ENCODE results near the gene ALDH4A1.
A peak's percentile ranks its signal among the peaks of the same experiment; 100 is the strongest.
"Not testable (repeated sequence)": the region's sequence is repeated elsewhere in the genome, so short reads cannot be mapped to it uniquely, and the experiment has no call there.

The ALDH4A1 gene

GRCh38 chr1:18901147-18901951, 1.0 kb downstream of the ALDH4A1 start:
- DNase-seq (ENCODE audit: low read depth in 2 of 2): no peak

- no peak for DNase-seq (ENCODE audit: low read depth in 2 of 2)
Observed at GRCh38 chr1:18900303-18900841, 2.0 kb downstream of the ALDH4A1 start.

- DNase-seq (ENCODE audit: low read depth in 2 of 2): no peak
Observed at GRCh38 chr1:18899363-18900049, 2.8 kb downstream of the ALDH4A1 start.

GRCh38 chr1:18898567-18898966, 3.8 kb downstream of the ALDH4A1 start:
- DNase-seq (ENCODE audit: low read depth in 2 of 2): no peak

- DNase-seq (ENCODE audit: low read depth in 2 of 2): no peak
Observed at GRCh38 chr1:18895317-18895716, 7.0 kb downstream of the ALDH4A1 start.

- DNase-seq (ENCODE audit: low read depth in 2 of 2): no peak
Observed at GRCh38 chr1:18893120-18893519, 9.2 kb downstream of the ALDH4A1 start.

GRCh38 chr1:18891858-18892257, 10.5 kb downstream of the ALDH4A1 start:
- DNase-seq (ENCODE audit: low read depth in 2 of 2): not testable (repeated sequence)

GRCh38 chr1:18891426-18891780, 11.0 kb downstream of the ALDH4A1 start:
- DNase-seq (ENCODE audit: low read depth in 2 of 2): no peak

GRCh38 chr1:18890706-18891425, 11.5 kb downstream of the ALDH4A1 start:
- no peak for DNase-seq (ENCODE audit: low read depth in 2 of 2)

GRCh38 chr1:18886003-18886335, 16.4 kb downstream of the ALDH4A1 start:
- no peak for DNase-seq (ENCODE audit: low read depth in 2 of 2)

GRCh38 chr1:18885311-18886002, 16.9 kb downstream of the ALDH4A1 start:
- no peak for DNase-seq (ENCODE audit: low read depth in 2 of 2)

GRCh38 chr1:18884727-18885126, 17.6 kb downstream of the ALDH4A1 start:
- DNase-seq (ENCODE audit: low read depth in 2 of 2): no peak

- no peak for DNase-seq (ENCODE audit: low read depth in 2 of 2)
Observed at GRCh38 chr1:18884419-18884717, 18.0 kb downstream of the ALDH4A1 start.

- DNase-seq (ENCODE audit: low read depth in 2 of 2): peak; percentile 22 to 49
Observed at GRCh38 chr1:18883636-18884418, 18.5 kb downstream of the ALDH4A1 start.

- DNase-seq (ENCODE audit: low read depth in 2 of 2): no peak
Observed at GRCh38 chr1:18883079-18883478, 19.3 kb downstream of the ALDH4A1 start.

GRCh38 chr1:18882486-18882885, 19.9 kb downstream of the ALDH4A1 start:
- no peak for DNase-seq (ENCODE audit: low read depth in 2 of 2)

GRCh38 chr1:18881642-18882431, 20.5 kb downstream of the ALDH4A1 start:
- DNase-seq (ENCODE audit: low read depth in 2 of 2): no peak

GRCh38 chr1:18881164-18881563, 21.2 kb downstream of the ALDH4A1 start:
- DNase-seq (ENCODE audit: low read depth in 2 of 2): no peak

GRCh38 chr1:18880585-18880984, 21.8 kb downstream of the ALDH4A1 start:
- DNase-seq (ENCODE audit: low read depth in 2 of 2): no peak

- no peak for DNase-seq (ENCODE audit: low read depth in 2 of 2)
Observed at GRCh38 chr1:18879791-18880309, 22.5 kb downstream of the ALDH4A1 start.
